ENCODE data around the gene CCDC8.
"Not testable (repeated sequence)": the region's sequence is repeated elsewhere in the genome, so short reads cannot be mapped to it uniquely, and the experiment has no call there.

CCDC8 gene

GRCh38 chr19:46427518-46428045 lies 14.2 kb upstream of the CCDC8 start:
- DNase-seq (ENCODE audit: low read depth), result no peak

- no peak for DNase-seq (ENCODE audit: low read depth)
These were observed 13.3 kb upstream of the CCDC8 start for GRCh38 chr19:46426506-46427162.

GRCh38 chr19:46426035-46426505 lies 12.7 kb upstream of the CCDC8 start:
- no peak for DNase-seq (ENCODE audit: low read depth)

- no peak for DNase-seq (ENCODE audit: low read depth)
These were observed 9.8 kb upstream of the CCDC8 start for GRCh38 chr19:46423188-46423587.

GRCh38 chr19:46422344-46422743 lies 9.0 kb upstream of the CCDC8 start:
- DNase-seq (ENCODE audit: low read depth), result no peak

- DNase-seq (ENCODE audit: low read depth), result no peak
These were observed 6.7 kb upstream of the CCDC8 start for GRCh38 chr19:46420056-46420455.

GRCh38 chr19:46415804-46416709 lies 2.7 kb upstream of the CCDC8 start:
- DNase-seq (ENCODE audit: low read depth), result not testable (repeated sequence)

- DNase-seq (ENCODE audit: low read depth), result not testable (repeated sequence)
These were observed 1.5 kb upstream of the CCDC8 start for GRCh38 chr19:46414899-46415298.

- no peak for DNase-seq (ENCODE audit: low read depth)
These were observed 608 bp downstream of the CCDC8 start for GRCh38 chr19:46412650-46413261.

GRCh38 chr19:46411925-46412649 lies 1.3 kb downstream of the CCDC8 start:
- no peak for DNase-seq (ENCODE audit: low read depth)

- DNase-seq (ENCODE audit: low read depth), result no peak
These were observed 2.1 kb downstream of the CCDC8 start for GRCh38 chr19:46411088-46411924.

- DNase-seq (ENCODE audit: low read depth), result no peak
These were observed 2.9 kb downstream of the CCDC8 start for GRCh38 chr19:46410205-46411087.

- DNase-seq (ENCODE audit: low read depth), result no peak
These were observed 4.2 kb downstream of the CCDC8 start for GRCh38 chr19:46409191-46409590.

- DNase-seq (ENCODE audit: low read depth), result no peak
These were observed 4.7 kb downstream of the CCDC8 start for GRCh38 chr19:46408664-46409039.

- no peak for DNase-seq (ENCODE audit: low read depth)
These were observed 5.3 kb downstream of the CCDC8 start for GRCh38 chr19:46407856-46408663.

GRCh38 chr19:46406976-46407375 lies 6.4 kb downstream of the CCDC8 start:
- DNase-seq (ENCODE audit: low read depth), result no peak

- no peak for DNase-seq (ENCODE audit: low read depth)
These were observed 8.5 kb downstream of the CCDC8 start for GRCh38 chr19:46404753-46405468.

- DNase-seq (ENCODE audit: low read depth), result no peak
These were observed 9.2 kb downstream of the CCDC8 start for GRCh38 chr19:46404055-46404752.
